ENCODE results near the gene ZNF70. TPM values are rescaled to one million over a fixed set of nuclear protein-coding genes. Genes with fewer than 3 reads are reported as not detected.

ZNF70 gene
- total and polyA plus RNA-seq, 2 of the 13 experiments (the other 11 are each of a cell fraction or from before 2014, with no cell fraction given), result 0.62 to 3.6 TPM

DNA sequence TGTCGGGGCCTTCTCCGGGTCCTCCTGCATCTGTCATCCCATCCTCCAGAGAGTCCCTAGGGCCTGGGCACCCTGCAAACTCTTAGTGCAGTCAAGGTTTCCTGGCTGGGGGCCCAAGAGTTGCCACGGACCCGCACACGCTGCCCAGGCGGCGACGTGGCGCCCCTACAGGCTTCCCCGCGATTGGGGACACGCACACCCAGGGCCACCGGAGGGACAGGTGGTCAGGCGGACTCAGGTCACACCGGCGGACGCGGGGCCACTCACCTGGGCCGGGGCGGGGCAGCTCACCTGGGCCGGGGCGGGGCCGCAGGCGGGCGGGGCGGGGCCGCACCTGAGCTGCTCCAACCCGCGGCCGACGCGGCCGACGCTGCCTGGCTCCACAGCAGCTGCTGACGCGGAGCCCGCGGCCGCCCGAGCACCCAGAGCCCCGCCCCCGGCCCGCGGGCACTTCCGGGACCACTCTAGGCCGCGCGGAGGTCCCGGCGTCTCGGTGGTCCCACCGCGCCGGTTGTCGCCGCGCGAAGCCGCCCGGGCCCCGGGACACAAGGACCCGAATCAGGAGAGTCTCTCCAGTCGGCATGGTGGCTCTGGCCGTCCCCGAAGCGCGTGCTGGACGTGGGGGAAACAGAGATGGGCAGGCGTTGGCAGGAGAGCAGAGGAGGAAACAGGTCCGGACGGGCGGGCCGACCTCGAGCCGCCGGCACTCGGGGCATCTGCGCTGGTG lies at the start of gene ZNF70 (continued):
- TF ChIP-seq, protein P1, sequence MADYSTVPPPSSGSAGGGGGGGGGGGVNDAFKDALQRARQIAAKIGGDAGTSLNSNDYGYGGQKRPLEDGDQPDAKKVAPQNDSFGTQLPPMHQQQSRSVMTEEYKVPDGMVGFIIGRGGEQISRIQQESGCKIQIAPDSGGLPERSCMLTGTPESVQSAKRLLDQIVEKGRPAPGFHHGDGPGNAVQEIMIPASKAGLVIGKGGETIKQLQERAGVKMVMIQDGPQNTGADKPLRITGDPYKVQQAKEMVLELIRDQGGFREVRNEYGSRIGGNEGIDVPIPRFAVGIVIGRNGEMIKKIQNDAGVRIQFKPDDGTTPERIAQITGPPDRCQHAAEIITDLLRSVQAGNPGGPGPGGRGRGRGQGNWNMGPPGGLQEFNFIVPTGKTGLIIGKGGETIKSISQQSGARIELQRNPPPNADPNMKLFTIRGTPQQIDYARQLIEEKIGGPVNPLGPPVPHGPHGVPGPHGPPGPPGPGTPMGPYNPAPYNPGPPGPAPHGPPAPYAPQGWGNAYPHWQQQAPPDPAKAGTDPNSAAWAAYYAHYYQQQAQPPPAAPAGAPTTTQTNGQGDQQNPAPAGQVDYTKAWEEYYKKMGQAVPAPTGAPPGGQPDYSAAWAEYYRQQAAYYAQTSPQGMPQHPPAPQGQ (CRISPR knock-in tag; IDR thresholded peaks at IDR 0.05; ENCODE audit: borderline replicate concordance), result no peak
- TF ChIP-seq, protein P2, sequence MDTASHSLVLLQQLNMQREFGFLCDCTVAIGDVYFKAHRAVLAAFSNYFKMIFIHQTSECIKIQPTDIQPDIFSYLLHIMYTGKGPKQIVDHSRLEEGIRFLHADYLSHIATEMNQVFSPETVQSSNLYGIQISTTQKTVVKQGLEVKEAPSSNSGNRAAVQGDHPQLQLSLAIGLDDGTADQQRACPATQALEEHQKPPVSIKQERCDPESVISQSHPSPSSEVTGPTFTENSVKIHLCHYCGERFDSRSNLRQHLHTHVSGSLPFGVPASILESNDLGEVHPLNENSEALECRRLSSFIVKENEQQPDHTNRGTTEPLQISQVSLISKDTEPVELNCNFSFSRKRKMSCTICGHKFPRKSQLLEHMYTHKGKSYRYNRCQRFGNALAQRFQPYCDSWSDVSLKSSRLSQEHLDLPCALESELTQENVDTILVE (CRISPR knock-in tag; IDR thresholded peaks at IDR 0.05), result no peak
- TF ChIP-seq SAP130 (CRISPR knock-in tag; IDR thresholded peaks at IDR 0.05; ENCODE audit: low read depth) (peak; percentile 66; the same call in 1 of the 2 replicates), ZNF629 (CRISPR knock-in tag; conservative IDR thresholded peaks at IDR 0.05) (no peak), SRF (IDR thresholded peaks at IDR 0.05; ENCODE audit: low read depth, low read length) (no peak), MLLT10 (CRISPR knock-in tag; IDR thresholded peaks at IDR 0.05) (no peak), ZNF678 (CRISPR knock-in tag; IDR thresholded peaks at IDR 0.05) (no peak), DR1 (CRISPR knock-in tag; IDR thresholded peaks at IDR 0.05) (no peak), PLRG1 (conservative IDR thresholded peaks at IDR 0.05) (no peak), POLR2A (IDR thresholded peaks at IDR 0.05; ENCODE audit: insufficient read depth in 1 of 2, low read depth in 2 of 2, low read length in 2 of 2) (peak in 1 of 2 experiments; percentile 46; a peak in 1 of 4 replicates), CREB1 (IDR thresholded peaks at IDR 0.05) (peak; percentile 26; the same call in 1 of the 2 replicates), CREB1 (CRISPR knock-in tag; IDR thresholded peaks at IDR 0.05) (no peak)
- TF ChIP-seq, protein P3, sequence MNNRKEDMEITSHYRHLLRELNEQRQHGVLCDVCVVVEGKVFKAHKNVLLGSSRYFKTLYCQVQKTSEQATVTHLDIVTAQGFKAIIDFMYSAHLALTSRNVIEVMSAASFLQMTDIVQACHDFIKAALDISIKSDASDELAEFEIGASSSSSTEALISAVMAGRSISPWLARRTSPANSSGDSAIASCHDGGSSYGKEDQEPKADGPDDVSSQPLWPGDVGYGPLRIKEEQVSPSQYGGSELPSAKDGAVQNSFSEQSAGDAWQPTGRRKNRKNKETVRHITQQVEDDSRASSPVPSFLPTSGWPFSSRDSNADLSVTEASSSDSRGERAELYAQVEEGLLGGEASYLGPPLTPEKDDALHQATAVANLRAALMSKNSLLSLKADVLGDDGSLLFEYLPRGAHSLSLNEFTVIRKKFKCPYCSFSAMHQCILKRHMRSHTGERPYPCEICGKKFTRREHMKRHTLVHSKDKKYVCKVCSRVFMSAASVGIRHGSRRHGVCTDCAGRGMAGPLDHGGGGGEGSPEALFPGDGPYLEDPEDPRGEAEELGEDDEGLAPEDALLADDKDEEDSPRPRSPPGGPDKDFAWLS (CRISPR knock-in tag; IDR thresholded peaks at IDR 0.05; ENCODE audit: borderline replicate concordance), result no peak
- TF ChIP-seq, protein P4, sequence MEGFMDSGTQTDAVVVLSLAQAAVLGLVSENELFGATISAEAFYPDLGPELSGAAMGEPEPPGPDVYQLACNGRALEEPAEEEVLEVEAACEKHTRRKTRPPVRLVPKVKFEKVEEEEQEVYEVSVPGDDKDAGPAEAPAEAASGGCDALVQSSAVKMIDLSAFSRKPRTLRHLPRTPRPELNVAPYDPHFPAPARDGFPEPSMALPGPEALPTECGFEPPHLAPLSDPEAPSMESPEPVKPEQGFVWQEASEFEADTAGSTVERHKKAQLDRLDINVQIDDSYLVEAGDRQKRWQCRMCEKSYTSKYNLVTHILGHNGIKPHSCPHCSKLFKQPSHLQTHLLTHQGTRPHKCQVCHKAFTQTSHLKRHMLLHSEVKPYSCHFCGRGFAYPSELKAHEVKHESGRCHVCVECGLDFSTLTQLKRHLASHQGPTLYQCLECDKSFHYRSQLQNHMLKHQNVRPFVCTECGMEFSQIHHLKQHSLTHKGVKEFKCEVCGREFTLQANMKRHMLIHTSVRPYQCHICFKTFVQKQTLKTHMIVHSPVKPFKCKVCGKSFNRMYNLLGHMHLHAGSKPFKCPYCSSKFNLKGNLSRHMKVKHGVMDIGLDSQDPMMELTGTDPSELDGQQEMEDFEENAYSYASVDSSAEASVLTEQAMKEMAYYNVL (CRISPR knock-in tag; IDR thresholded peaks at IDR 0.05; ENCODE audit: borderline replicate concordance), result no peak
- TF ChIP-seq, protein P5, sequence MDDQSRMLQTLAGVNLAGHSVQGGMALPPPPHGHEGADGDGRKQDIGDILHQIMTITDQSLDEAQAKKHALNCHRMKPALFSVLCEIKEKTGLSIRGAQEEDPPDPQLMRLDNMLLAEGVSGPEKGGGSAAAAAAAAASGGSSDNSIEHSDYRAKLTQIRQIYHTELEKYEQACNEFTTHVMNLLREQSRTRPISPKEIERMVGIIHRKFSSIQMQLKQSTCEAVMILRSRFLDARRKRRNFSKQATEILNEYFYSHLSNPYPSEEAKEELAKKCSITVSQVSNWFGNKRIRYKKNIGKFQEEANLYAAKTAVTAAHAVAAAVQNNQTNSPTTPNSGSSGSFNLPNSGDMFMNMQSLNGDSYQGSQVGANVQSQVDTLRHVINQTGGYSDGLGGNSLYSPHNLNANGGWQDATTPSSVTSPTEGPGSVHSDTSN (CRISPR knock-in tag; IDR thresholded peaks at IDR 0.05; ENCODE audit: borderline replicate concordance), result no peak
- TF ChIP-seq, protein P6, sequence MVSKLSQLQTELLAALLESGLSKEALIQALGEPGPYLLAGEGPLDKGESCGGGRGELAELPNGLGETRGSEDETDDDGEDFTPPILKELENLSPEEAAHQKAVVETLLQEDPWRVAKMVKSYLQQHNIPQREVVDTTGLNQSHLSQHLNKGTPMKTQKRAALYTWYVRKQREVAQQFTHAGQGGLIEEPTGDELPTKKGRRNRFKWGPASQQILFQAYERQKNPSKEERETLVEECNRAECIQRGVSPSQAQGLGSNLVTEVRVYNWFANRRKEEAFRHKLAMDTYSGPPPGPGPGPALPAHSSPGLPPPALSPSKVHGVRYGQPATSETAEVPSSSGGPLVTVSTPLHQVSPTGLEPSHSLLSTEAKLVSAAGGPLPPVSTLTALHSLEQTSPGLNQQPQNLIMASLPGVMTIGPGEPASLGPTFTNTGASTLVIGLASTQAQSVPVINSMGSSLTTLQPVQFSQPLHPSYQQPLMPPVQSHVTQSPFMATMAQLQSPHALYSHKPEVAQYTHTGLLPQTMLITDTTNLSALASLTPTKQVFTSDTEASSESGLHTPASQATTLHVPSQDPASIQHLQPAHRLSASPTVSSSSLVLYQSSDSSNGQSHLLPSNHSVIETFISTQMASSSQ (IDR thresholded peaks at IDR 0.05; ENCODE audit: low read depth), result no peak
- TF ChIP-seq, protein P6 (CRISPR knock-in tag; IDR thresholded peaks at IDR 0.05; ENCODE audit: borderline replicate concordance), result peak; percentile 38; the same call in 1 of the 2 replicates
